Naive thymus-derived CD8-positive, alpha-beta T cell (primary cell): ENCODE results near the gene OR10T2. TPM values are rescaled to one million over a fixed set of nuclear protein-coding genes. Genes with fewer than 3 reads are reported as not detected.
"Not testable (repeated sequence)": the region's sequence is repeated elsewhere in the genome, so short reads cannot be mapped to it uniquely, and the experiment has no call there.

Experiments used
- ATAC-seq, 2 donors: fragments of 150-1000 bp; cut with Tn5 transposase in 1 of 2; sonication (Bioruptor Pico), chemical (Tn5 transposase) in 1 of 2; 1 replicate in 1 of 2; 2 replicates in 1 of 2; pipeline ENCODE4 v1.10.0; 2021; ENCODE audit warnings: mild to moderate bottlenecking in 2 of 2, moderate library complexity in 2 of 2
- POLR2A ChIA-PET: fragments of 350-600 bp; sonication (Branson Sonifier 250); formaldehyde crosslinking; loops from one replicate; lab custom pipeline; 2021; ENCODE audit warnings: antibody characterized with exemption; lab: Charles Lee
- DNase-seq, 10 donors: peaks; one replicate each; pipeline versions ENCODE4 v3.0.0 to v3.0.0-alpha.2; 2020 to 2022
- H3K27ac Mint-ChIP-seq, 10 donors: one replicate each; pipeline ENCODE4 v1.8.0; 2020 to 2022; ENCODE audit warnings: mild to moderate bottlenecking in 10 of 10, mixed read lengths in 10 of 10, moderate library complexity in 4 of 10, inconsistent platforms in 1 of 10
- H3K27me3 Mint-ChIP-seq, 5 donors: one replicate each; pipeline ENCODE4 v1.8.0; 2021 to 2022; ENCODE audit warnings: mixed read lengths in 5 of 5
- H3K36me3 Mint-ChIP-seq, 3 donors: one replicate each; pipeline ENCODE4 v1.8.0; 2020 to 2022; ENCODE audit warnings: mixed read lengths in 3 of 3, mild to moderate bottlenecking in 2 of 3, inconsistent platforms in 1 of 3
- H3K4me1 Mint-ChIP-seq, 4 donors: one replicate each; pipeline ENCODE4 v1.8.0; 2021 to 2022; ENCODE audit warnings: mixed read lengths in 4 of 4
- H3K4me3 Mint-ChIP-seq, 10 donors: one replicate each; pipeline ENCODE4 v1.8.0; 2020 to 2022; ENCODE audit warnings: mild to moderate bottlenecking in 10 of 10, mixed read lengths in 10 of 10, moderate library complexity in 6 of 10, inconsistent platforms in 1 of 10
- H3K9me3 Mint-ChIP-seq, 9 donors: one replicate each; pipeline ENCODE4 v1.8.0; 2020 to 2022; ENCODE audit warnings: mixed read lengths in 9 of 9, mild to moderate bottlenecking in 3 of 9, inconsistent platforms in 1 of 9, moderate library complexity in 1 of 9
- polyA plus RNA-seq, 3 donors: library from polyadenylated mRNA; unstranded; fragments of 300-500 nt; fragmentation: Illumina TruSeq; gene quantifications; one replicate each; pipeline ENCODE4 v1.2.3, GENCODE V29; 2021
- total RNA-seq, 8 experiments: library from RNA in 2 of 8; stranded (reverse) in 2 of 8; gene quantifications; one replicate each; pipeline ENCODE4 v1.2.3 and lab custom pipeline; 2021 to 2026

Gene OR10T2, protein sequence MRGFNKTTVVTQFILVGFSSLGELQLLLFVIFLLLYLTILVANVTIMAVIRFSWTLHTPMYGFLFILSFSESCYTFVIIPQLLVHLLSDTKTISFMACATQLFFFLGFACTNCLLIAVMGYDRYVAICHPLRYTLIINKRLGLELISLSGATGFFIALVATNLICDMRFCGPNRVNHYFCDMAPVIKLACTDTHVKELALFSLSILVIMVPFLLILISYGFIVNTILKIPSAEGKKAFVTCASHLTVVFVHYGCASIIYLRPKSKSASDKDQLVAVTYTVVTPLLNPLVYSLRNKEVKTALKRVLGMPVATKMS
- not detected for total RNA-seq
- polyA plus RNA-seq = not detected
- 0 reads per million in 6 experiments for total RNA-seq (lab: John Stamatoyannopoulos, UW)

- H3K27me3 Mint-ChIP-seq = peaks cover 3 to 34% (median 6%) of the 10 kb centered on the region in 5 donors
- H3K36me3 Mint-ChIP-seq = no peaks in the 10 kb centered on the region
- no peak within 1 kb of the TSS for H3K27ac Mint-ChIP-seq
- no peak within 1 kb of the TSS for H3K4me3 Mint-ChIP-seq
- no peaks in the 10 kb centered on the region for H3K9me3 Mint-ChIP-seq
- DNase-seq (no peak), ATAC-seq (no peak)
- POLR2A ChIA-PET = no interaction called here
- peaks cover 3 to 14% (median 5%) of the 10 kb centered on the region in 4 donors for H3K4me1 Mint-ChIP-seq
Measured at GRCh38 chr1:158398818-158399514, at the start of gene OR10T2. OR10T2 (minus strand) TSS chr1:158399466; CDS start chr1:158399466, 0 bp downstream.

- Mint-ChIP-seq H3K4me1 (no peaks in the 10 kb centered on the region), H3K27me3 (peaks cover 0 to 25% (median 15%) of the 10 kb centered on the region in 5 donors), H3K4me3 (no peak overlapping the region), H3K27ac (no peak overlapping the region), H3K36me3 (no peaks in the 10 kb centered on the region), H3K9me3 (no peaks in the 10 kb centered on the region)
- no peak for ATAC-seq
- POLR2A ChIA-PET = no interaction called here
- DNase-seq = no peak
Measured at GRCh38 chr1:158445376-158445775, 46.1 kb upstream of the OR10T2 start.

DNA sequence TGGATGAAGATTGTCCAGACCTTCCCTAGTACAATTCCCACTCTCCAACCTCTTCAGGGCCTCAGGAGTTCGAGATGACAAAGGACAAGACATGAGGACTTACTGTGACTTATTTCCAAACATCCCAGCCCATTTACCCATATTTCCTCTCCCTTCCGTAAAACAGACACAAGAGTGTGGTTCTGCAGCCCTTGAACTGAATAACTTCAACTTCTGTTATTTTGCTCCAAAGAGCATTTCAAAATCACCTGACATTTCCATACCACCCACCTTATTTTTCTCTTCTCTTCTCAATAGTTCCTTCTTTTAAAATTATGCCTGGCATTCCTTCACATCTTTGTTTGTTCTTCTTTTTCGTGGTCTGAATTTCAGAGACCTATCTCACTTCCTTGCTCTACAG is 35.5 kb upstream of the OR10T2 start:
- no peak overlapping the region for H3K4me3 Mint-ChIP-seq
- H3K4me1 Mint-ChIP-seq = no peaks in the 10 kb centered on the region
- H3K36me3 Mint-ChIP-seq = peaks cover 0 to 19% (median 2%) of the 10 kb centered on the region in 3 donors
- POLR2A ChIA-PET = no interaction called here
- peaks cover 10 to 36% (median 24%) of the 10 kb centered on the region in 5 donors for H3K27me3 Mint-ChIP-seq
- ATAC-seq = no peak
- peaks cover 0 to 27% (median 12%) of the 10 kb centered on the region in 9 donors for H3K9me3 Mint-ChIP-seq
- DNase-seq = no peak
- H3K27ac Mint-ChIP-seq = peak overlapping the region in 1 of 10 donors; percentile 26

- POLR2A ChIA-PET, H3K27ac Mint-ChIP-seq, H3K4me1 Mint-ChIP-seq, H3K4me3 Mint-ChIP-seq, ATAC-seq, DNase-seq: not testable (repeated sequence)
- Mint-ChIP-seq H3K27me3 (peaks cover 17 to 45% (median 27%) of the 10 kb centered on the region in 5 donors), H3K9me3 (peaks cover 0 to 49% (median 23%) of the 10 kb centered on the region in 9 donors), H3K36me3 (peaks cover 0 to 28% (median 2%) of the 10 kb centered on the region in 3 donors)
Measured at GRCh38 chr1:158430163-158430562, 30.9 kb upstream of the OR10T2 start.

- H3K36me3 Mint-ChIP-seq = peaks cover 0 to 13% (median 0%) of the 10 kb centered on the region in 3 donors
Measured at GRCh38 chr1:158426137-158426536, 26.9 kb upstream of the OR10T2 start, which contains the start of gene OR10K2. OR10K2 (minus strand) TSS chr1:158426237; CDS start chr1:158420866, 5,371 bp downstream.

DNA sequence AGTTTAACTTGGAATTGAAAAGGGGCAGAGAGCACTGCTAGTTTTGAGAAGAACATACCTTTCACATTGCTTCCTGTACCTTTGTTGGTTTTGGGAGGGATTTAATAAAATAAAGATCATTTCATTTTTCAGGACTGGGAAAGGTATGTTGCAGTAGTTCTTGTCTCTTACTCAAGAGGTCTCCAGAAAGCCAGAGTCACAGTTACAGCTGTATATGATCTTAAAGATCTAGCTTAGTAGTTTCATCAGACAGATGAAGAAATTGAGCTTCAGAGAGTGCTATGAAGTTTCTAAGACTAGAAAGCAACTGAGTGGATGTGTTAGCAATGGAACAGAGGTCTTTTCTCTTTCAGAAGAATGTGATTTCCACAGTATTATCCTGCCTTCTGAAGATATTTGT is 25.8 kb upstream of the OR10T2 start:
- peaks cover 0 to 22% (median 14%) of the 10 kb centered on the region in 9 donors for H3K9me3 Mint-ChIP-seq
- H3K27me3 Mint-ChIP-seq = peaks cover 0 to 21% (median 11%) of the 10 kb centered on the region in 5 donors
- H3K36me3 Mint-ChIP-seq = peaks cover 0 to 12% (median 0%) of the 10 kb centered on the region in 3 donors
- H3K27ac Mint-ChIP-seq = no peak overlapping the region
- no peaks in the 10 kb centered on the region for H3K4me1 Mint-ChIP-seq
- POLR2A ChIA-PET = no interaction called here
- H3K4me3 Mint-ChIP-seq = no peak overlapping the region
- DNase-seq (no peak), ATAC-seq (no peak)

More at GRCh38 chr1:158426137-158426536, 26.9 kb upstream of the OR10T2 start, which contains the start of gene OR10K2:
- DNase-seq = no peak
- Mint-ChIP-seq H3K27me3 (peaks cover 2 to 22% (median 14%) of the 10 kb centered on the region in 5 donors), H3K4me3 (no peak within 1 kb of the TSS), H3K9me3 (peaks cover 0 to 27% (median 18%) of the 10 kb centered on the region in 9 donors), H3K27ac (no peak within 1 kb of the TSS), H3K4me1 (no peaks in the 10 kb centered on the region)
- POLR2A ChIA-PET = no interaction called here
- ATAC-seq = no peak

DNA sequence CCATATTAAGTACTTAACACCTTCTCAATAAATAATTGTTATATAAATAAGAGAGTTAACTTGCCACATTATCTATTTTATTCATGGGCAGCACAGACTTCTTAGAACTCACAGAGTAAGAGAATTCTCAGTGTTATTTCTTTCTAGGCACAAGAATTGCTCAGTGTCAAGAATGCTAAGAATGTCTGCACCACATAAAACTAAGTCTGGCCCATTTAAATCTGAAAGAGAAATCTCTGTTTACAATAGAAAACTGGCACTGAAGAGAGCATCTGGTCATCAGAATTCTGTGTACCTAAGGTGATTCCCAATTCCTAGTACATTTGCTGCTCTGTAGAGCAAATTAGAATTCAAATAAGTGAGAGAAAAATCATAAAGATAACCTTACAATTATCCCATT is 22.9 kb upstream of the OR10T2 start:
- DNase-seq (no peak), ATAC-seq (no peak)
- Mint-ChIP-seq H3K36me3 (no peaks in the 10 kb centered on the region), H3K4me3 (no peak overlapping the region), H3K4me1 (no peaks in the 10 kb centered on the region), H3K9me3 (no peaks in the 10 kb centered on the region), H3K27me3 (peaks cover 0 to 8% (median 5%) of the 10 kb centered on the region in 5 donors), H3K27ac (no peak overlapping the region)
- POLR2A ChIA-PET = no interaction called here

DNA sequence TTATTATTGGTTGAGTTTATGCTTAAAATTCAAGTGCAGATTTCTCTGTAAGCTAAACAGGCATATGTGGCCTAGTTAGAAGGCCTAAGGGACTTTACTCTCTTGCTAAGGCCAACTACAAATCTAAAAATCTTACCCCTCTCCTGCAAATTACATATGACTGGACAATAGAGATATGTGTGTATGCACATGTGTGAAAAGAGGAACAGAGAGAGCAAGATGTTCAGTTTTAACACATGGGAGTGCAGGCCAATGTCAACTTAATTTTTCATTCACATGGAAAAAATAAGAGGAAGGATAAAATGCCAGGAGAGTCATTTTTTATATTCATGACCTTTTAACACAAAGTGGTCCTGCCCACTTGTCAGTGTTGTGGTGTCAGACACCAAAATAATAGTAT is 18.3 kb upstream of the OR10T2 start:
- peaks cover 0 to 17% (median 10%) of the 10 kb centered on the region in 5 donors for H3K27me3 Mint-ChIP-seq

DNA sequence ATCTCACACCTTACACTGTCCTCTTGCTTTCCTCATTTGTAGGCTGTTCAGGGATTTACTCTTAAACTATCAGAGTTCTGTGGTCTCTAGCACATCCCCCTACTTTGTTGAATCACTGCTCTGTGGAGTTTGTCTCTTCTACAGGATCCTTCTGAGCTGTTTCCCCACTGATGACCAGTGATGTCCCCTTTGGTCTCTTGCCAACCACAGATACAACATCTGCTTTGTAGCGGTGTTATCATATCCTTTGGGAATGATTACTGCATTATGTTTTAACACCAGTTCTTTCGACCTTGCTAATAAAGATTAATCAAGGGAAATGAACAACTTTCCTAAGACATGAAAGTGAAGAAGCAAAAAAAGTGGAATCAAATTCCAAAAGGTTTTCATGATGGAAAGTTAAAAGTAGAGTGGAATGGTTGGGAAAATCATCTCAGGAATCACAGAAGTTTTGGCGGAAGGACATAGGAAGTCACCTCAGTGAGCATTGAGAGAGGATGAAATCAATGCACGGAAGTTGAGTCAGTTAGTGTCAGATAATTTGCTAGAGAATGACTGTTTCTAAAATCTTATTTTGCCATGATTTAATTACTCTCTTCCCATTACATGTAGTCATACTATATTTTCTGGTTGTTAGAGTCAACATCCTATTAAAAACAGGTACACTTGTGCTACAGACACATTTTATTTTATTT is 15.5 kb upstream of the OR10T2 start:
- H3K9me3 Mint-ChIP-seq = no peaks in the 10 kb centered on the region
- peaks cover 0 to 10% (median 7%) of the 10 kb centered on the region in 5 donors for H3K27me3 Mint-ChIP-seq
- H3K36me3 Mint-ChIP-seq = no peaks in the 10 kb centered on the region
- POLR2A ChIA-PET = no interaction called here
- no peak for ATAC-seq
- no peak overlapping the region for H3K27ac Mint-ChIP-seq
- no peaks in the 10 kb centered on the region for H3K4me1 Mint-ChIP-seq
- DNase-seq = no peak
- H3K4me3 Mint-ChIP-seq = no peak overlapping the region

More for the DNA sequence above, 18.3 kb upstream of the OR10T2 start:
- POLR2A ChIA-PET = no interaction called here
- ATAC-seq = no peak
- H3K36me3 Mint-ChIP-seq = no peaks in the 10 kb centered on the region
- DNase-seq = no peak
- H3K4me1 Mint-ChIP-seq = no peaks in the 10 kb centered on the region
- no peaks in the 10 kb centered on the region for H3K9me3 Mint-ChIP-seq
- no peak overlapping the region for H3K4me3 Mint-ChIP-seq
- no peak overlapping the region for H3K27ac Mint-ChIP-seq

DNA sequence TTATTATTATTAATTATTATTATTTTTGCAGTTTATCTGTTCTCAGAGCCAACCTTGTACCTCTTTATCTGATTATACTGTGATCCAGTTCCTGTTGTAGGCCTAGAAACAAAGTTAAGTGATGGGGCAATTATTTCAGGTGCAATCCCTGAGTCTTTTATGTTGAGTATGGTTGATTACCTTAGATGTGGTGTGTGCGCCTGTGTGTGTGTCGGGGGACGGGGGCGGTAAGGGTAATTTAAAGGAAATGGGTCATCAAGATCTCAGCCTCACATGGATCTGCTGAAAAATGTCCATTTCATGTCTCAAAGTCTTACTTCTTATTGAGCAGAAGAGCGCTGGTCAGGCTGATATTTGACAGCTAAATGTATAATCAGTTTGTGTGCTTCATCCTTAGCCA is 7.8 kb upstream of the OR10T2 start:
- POLR2A ChIA-PET = interaction anchor here (0.7 kb wide), 1 partner anchor 81 kb away, joined by 5 read pairs; no protein-coding TSS in a partner anchor

GRCh38 chr1:158400871-158401270 is 1.6 kb upstream of the OR10T2 start:
- Mint-ChIP-seq H3K4me3 (no peak overlapping the region), H3K9me3 (no peaks in the 10 kb centered on the region), H3K27me3 (peaks cover 3 to 35% (median 7%) of the 10 kb centered on the region in 5 donors), H3K4me1 (peaks cover 3 to 9% (median 5%) of the 10 kb centered on the region in 4 donors), H3K27ac (no peak overlapping the region), H3K36me3 (no peaks in the 10 kb centered on the region)
- ATAC-seq (no peak), DNase-seq (no peak)
- POLR2A ChIA-PET = no interaction called here

More for the DNA sequence above, 7.8 kb upstream of the OR10T2 start:
- Mint-ChIP-seq H3K27me3 (peaks cover 1 to 19% (median 5%) of the 10 kb centered on the region in 5 donors), H3K27ac (no peak overlapping the region), H3K4me1 (no peaks in the 10 kb centered on the region), H3K9me3 (no peaks in the 10 kb centered on the region), H3K36me3 (no peaks in the 10 kb centered on the region), H3K4me3 (no peak overlapping the region)
- no peak for ATAC-seq
- peak in 1 of 10 donors; percentile 11 for DNase-seq

- Mint-ChIP-seq H3K27me3 (peaks cover 0 to 25% (median 6%) of the 10 kb centered on the region in 5 donors), H3K27ac (no peak overlapping the region), H3K9me3 (no peaks in the 10 kb centered on the region), H3K4me3 (no peak overlapping the region), H3K36me3 (no peaks in the 10 kb centered on the region), H3K4me1 (peaks cover 3 to 14% (median 5%) of the 10 kb centered on the region in 4 donors)
- DNase-seq (no peak), ATAC-seq (no peak)
- POLR2A ChIA-PET = no interaction called here
Measured at GRCh38 chr1:158396646-158397045, 2.6 kb downstream of the OR10T2 start.
